RWPE1 (cell line): ENCODE data around the gene TTR.

Experiments
- CTCF ChIA-PET: fragments of 350-600 bp; sonication (Branson Sonifier 250); formaldehyde crosslinking; extraction: SDS; loops from one replicate; lab custom pipeline; 2021; lab: Yijun Ruan, JAX
- POLR2A ChIA-PET: fragments of 400-600 bp; formaldehyde crosslinking; extraction: SDS; loops from one replicate; lab custom pipeline; 2020; ENCODE audit warnings: antibody characterized with exemption; ENCODE audit not compliant: low non-redundant PET; lab: Yijun Ruan, JAX
- DNase-seq: peaks from one replicate; pipeline ENCODE4 v3.0.0; 2012; ENCODE audit warnings: low spot score
- H3K27ac ChIP-seq: fragments of 450-650 bp; 2 replicates; pipeline ENCODE4 v1.5.1; 2017
- TF ChIP-seq, protein P1 (sequence below): fragments of 450-650 bp; conservative IDR thresholded peaks from 2 replicates; pipeline ENCODE4 v1.5.1; 2017; ENCODE audit warnings: low read depth, mild to moderate bottlenecking

Gene TTR

DNA sequence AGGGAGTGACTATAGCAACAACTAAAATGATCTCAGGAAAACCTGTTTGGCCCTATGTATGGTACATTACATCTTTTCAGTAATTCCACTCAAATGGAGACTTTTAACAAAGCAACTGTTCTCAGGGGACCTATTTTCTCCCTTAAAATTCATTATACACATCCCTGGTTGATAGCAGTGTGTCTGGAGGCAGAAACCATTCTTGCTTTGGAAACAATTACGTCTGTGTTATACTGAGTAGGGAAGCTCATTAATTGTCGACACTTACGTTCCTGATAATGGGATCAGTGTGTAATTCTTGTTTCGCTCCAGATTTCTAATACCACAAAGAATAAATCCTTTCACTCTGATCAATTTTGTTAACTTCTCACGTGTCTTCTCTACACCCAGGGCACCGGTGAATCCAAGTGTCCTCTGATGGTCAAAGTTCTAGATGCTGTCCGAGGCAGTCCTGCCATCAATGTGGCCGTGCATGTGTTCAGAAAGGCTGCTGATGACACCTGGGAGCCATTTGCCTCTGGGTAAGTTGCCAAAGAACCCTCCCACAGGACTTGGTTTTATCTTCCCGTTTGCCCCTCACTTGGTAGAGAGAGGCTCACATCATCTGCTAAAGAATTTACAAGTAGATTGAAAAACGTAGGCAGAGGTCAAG is 955 bp downstream of the TTR start:
- no peak overlapping the region for H3K27ac ChIP-seq
- ChIA-PET CTCF (no interaction called here), POLR2A (no interaction called here)
- TF ChIP-seq, protein P1, sequence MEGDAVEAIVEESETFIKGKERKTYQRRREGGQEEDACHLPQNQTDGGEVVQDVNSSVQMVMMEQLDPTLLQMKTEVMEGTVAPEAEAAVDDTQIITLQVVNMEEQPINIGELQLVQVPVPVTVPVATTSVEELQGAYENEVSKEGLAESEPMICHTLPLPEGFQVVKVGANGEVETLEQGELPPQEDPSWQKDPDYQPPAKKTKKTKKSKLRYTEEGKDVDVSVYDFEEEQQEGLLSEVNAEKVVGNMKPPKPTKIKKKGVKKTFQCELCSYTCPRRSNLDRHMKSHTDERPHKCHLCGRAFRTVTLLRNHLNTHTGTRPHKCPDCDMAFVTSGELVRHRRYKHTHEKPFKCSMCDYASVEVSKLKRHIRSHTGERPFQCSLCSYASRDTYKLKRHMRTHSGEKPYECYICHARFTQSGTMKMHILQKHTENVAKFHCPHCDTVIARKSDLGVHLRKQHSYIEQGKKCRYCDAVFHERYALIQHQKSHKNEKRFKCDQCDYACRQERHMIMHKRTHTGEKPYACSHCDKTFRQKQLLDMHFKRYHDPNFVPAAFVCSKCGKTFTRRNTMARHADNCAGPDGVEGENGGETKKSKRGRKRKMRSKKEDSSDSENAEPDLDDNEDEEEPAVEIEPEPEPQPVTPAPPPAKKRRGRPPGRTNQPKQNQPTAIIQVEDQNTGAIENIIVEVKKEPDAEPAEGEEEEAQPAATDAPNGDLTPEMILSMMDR: no peak
- no peak for DNase-seq

DNA sequence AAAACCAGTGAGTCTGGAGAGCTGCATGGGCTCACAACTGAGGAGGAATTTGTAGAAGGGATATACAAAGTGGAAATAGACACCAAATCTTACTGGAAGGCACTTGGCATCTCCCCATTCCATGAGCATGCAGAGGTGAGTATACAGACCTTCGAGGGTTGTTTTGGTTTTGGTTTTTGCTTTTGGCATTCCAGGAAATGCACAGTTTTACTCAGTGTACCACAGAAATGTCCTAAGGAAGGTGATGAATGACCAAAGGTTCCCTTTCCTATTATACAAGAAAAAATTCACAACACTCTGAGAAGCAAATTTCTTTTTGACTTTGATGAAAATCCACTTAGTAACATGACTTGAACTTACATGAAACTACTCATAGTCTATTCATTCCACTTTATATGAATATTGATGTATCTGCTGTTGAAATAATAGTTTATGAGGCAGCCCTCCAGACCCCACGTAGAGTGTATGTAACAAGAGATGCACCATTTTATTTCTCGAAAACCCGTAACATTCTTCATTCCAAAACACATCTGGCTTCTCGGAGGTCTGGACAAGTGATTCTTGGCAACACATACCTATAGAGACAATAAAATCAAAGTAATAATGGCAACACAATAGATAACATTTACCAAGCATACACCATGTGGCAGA is 3.6 kb downstream of the TTR start:
- ChIA-PET CTCF (no interaction called here), POLR2A (no interaction called here)
- DNase-seq: no peak
- TF ChIP-seq, protein P1: no peak
- H3K27ac ChIP-seq: no peak overlapping the region

DNA sequence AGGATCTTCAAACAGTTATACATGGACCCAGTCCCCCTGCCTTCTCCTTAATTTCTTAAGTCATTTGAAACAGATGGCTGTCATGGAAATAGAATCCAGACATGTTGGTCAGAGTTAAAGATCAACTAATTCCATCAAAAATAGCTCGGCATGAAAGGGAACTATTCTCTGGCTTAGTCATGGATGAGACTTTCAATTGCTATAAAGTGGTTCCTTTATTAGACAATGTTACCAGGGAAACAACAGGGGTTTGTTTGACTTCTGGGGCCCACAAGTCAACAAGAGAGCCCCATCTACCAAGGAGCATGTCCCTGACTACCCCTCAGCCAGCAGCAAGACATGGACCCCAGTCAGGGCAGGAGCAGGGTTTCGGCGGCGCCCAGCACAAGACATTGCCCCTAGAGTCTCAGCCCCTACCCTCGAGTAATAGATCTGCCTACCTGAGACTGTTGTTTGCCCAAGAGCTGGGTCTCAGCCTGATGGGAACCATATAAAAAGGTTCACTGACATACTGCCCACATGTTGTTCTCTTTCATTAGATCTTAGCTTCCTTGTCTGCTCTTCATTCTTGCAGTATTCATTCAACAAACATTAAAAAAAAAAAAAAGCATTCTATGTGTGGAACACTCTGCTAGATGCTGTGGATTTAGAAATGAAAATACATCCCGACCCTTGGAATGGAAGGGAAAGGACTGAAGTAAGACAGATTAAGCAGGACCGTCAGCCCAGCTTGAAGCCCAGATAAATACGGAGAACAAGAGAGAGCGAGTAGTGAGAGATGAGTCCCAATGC is 4.6 kb downstream of the TTR start:
- ChIA-PET POLR2A (no interaction called here), CTCF (no interaction called here)
- DNase-seq: no peak
- TF ChIP-seq, protein P1: no peak
- no peak overlapping the region for H3K27ac ChIP-seq

DNA sequence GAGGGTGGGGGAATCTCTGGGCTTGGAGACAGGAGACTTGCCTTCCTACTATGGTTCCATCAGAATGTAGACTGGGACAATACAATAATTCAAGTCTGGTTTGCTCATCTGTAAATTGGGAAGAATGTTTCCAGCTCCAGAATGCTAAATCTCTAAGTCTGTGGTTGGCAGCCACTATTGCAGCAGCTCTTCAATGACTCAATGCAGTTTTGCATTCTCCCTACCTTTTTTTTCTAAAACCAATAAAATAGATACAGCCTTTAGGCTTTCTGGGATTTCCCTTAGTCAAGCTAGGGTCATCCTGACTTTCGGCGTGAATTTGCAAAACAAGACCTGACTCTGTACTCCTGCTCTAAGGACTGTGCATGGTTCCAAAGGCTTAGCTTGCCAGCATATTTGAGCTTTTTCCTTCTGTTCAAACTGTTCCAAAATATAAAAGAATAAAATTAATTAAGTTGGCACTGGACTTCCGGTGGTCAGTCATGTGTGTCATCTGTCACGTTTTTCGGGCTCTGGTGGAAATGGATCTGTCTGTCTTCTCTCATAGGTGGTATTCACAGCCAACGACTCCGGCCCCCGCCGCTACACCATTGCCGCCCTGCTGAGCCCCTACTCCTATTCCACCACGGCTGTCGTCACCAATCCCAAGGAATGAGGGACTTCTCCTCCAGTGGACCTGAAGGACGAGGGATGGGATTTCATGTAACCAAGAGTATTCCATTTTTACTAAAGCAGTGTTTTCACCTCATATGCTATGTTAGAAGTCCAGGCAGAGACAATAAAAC is 6.5 kb downstream of the TTR start:
- TF ChIP-seq, protein P1: no peak
- no peak for DNase-seq
- CTCF ChIA-PET: no interaction called here
- POLR2A ChIA-PET: no interaction called here
- no peak overlapping the region for H3K27ac ChIP-seq

DNA sequence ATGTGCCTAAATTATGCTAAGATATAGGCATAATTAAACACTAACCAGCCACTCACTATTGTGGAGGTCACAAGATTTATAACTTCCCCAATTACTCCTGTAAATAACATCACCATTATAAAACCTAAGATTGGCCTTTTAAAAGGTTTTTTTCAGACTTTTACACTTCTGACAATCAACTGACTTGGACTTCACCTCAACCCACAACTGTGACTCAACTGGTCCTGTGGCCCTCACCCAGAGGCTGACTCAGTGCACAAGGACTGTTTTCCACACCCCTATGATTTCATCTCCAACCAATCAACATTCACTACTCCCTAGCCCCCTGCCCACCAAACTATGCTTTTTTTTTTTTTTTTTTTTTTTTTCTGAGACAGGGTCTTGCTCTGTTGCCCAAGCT is 11.6 kb downstream of the TTR start:
- DNase-seq: peak; percentile 1
- TF ChIP-seq, protein P1: no peak
- POLR2A ChIA-PET: no interaction called here
- CTCF ChIA-PET: no interaction called here
- H3K27ac ChIP-seq: no peak overlapping the region

DNA sequence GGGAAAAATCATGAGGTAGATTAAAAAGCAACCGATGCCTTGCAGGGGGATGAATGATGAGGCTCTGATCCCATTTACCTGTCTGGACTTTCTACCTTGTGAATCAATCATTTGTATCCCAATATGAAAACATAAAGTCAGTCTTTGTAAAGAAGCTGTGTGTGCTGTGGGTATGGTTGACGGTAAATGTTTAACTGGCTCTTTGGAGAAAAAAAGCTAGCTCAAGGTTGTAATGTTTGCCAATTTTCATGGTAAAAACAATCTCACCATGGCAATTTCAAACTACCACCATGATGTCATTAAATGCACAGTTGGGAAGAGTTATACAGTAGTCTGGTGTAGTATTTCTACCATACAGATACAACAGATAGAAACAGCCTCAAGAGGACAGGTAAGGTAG is 14.6 kb downstream of the TTR start:
- H3K27ac ChIP-seq: no peak overlapping the region
- ChIA-PET CTCF (no interaction called here), POLR2A (no interaction called here)
- DNase-seq: no peak
- TF ChIP-seq, protein P1: no peak
